ENCODE results near the gene RXFP2.

The RXFP2 gene

DNA sequence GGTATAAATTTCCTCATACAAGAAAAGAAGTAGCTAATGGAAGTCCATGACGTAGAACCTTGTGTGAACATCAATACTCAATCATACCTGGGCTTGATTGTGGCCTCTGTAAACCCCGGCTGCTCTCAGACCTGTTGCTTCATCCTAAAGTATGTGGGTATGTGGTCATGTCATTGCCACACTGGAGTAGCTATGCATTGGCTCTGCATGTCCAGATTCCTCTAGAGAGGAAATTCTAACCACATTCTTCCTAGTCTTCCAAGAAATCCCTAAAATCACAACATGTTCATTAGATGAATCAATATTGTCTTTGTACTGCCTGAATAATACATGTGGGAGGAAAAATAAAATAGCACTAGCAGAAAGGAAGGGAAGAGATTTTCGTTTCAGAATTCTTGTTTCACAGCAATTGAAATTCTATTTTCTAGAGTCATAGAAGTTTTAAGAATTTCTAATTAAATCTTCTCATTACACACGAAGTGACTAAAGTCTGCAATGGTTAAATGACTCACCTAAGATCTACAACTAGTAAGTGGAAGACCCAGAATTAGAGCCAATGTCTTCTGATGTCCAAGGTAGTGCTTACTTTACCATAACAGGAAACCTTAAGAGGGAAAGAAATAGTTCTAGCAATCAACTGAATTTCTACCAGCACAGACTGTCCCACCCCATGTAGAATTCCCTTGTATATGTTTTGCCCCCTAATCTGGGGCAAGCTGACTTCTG, 28.0 kb downstream of the RXFP2 start:
- no peak for DNase-seq (ENCODE audit: low read depth in 1 of 2, low spot score in 1 of 2)

DNA sequence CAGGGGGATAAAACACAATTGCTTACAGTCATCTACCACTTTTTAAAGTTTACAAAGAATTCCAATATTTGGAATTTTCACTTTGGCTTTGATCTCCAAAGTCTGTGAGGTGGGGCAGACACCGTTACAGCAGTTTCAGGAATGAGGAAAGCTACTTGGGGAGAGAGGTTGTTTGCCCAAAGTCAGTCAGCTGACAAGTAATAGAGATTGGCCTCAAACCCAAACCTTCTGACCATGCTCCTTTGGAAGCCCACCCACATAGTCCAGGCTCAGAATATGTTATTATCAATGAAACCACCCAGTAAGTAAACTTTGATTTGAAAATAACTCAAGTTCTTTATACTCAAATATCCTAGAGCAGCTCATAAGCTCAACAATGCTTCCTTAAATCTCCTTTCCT, 29.0 kb downstream of the RXFP2 start:
- no peak for DNase-seq (ENCODE audit: low read depth in 1 of 2, low spot score in 1 of 2)

GRCh38 chr13:31769575-31769974, 30.2 kb downstream of the RXFP2 start:
- no peak for DNase-seq (ENCODE audit: low read depth in 1 of 2, low spot score in 1 of 2)

DNA sequence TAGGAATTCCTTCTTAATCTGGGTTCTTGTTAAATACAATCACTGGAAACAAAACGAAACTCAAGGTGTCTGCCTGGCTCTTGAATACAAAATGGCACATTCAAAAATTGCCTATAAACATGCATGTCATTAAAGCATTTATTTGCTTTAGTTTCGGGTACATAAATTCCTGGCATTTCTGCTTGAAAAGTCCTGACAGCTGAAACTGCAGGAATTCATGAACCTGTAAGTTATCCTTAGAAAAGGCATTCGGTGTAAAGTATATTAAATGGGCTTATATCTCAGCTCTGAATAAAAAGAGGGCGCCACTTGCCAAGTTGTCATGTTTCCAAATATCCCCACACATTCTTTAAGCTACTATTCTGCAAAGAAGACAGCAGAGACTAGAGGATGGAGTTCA, 32.9 kb downstream of the RXFP2 start:
- no peak for DNase-seq (ENCODE audit: low read depth in 1 of 2, low spot score in 1 of 2)

DNA sequence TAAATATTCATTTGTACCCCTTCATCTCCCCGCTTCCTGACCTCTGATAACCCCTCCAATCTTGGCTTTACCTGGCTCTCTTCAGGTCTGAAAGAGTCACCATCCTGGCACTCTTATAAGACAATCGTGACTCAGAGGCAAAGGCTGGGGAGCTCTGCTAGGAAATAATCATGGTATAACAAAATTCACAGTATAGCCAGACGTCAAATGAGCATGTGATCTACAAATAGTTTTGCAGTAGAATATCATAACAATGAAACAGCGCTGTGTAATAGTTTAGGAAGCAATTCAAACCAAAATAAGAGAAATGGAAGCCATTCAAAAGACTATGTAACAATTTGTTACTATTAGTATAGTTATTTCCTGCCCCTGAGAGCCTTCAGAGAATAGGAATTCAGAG, 34.2 kb downstream of the RXFP2 start:
- no peak for DNase-seq (ENCODE audit: low read depth in 1 of 2, low spot score in 1 of 2)

DNA sequence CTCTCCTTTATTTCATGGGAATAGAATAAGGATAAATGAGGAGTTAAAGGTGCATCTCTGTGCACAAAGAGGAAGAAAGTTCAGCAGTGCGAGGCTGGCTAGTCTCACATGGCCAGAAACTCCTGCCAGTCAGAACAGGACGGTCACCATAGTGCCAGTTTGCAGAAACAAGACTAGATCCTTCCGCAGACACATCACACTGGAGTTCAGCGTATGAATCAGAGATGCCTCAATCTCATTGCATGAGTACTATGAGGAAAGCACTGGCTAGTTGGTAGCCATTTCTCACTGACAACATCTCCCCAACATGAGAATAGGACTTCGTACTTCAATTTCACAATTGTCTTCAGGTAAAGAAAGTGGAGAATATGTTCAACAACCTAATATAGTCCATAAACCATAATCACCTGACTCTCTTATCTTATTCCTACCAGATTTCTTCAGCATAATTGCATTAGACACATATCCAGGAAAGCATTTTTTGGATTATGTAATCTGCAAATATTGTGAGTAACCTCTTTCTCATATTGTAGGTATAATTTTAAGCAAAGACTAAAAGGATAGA, 34.9 kb downstream of the RXFP2 start:
- DNase-seq (ENCODE audit: low read depth in 1 of 2, low spot score in 1 of 2): no peak

- no peak for DNase-seq (ENCODE audit: low read depth in 1 of 2, low spot score in 1 of 2)
These were observed 35.8 kb downstream of the RXFP2 start for GRCh38 chr13:31775148-31775547.

DNA sequence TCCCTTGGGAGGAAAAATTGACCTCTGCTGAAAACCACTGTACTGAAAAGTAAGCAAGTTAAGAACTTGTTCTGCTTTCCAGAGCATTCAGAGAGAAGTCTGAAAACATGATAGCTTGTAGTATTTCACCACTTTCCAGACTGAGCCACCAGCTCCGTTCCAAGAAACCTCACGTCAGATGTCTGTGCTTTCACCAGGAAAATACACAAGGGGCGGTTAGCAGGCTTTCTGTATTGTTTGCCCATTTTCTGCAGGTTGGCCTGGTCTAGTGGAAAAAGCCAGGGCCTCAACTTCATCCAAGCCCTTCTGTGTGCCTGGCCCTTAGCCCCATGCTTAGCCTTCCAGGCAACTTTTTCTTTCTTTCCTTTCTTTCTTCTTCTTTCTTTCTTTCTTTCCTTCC, 36.4 kb downstream of the RXFP2 start:
- no peak for DNase-seq (ENCODE audit: low read depth in 1 of 2, low spot score in 1 of 2)

GRCh38 chr13:31781064-31781463, 41.7 kb downstream of the RXFP2 start:
- no peak for DNase-seq (ENCODE audit: low read depth in 1 of 2, low spot score in 1 of 2)

GRCh38 chr13:31786011-31786410, 46.7 kb downstream of the RXFP2 start:
- no peak for DNase-seq (ENCODE audit: low read depth in 1 of 2, low spot score in 1 of 2)

- DNase-seq (ENCODE audit: low read depth in 1 of 2, low spot score in 1 of 2): no peak
These were observed 51.7 kb downstream of the RXFP2 start for GRCh38 chr13:31790992-31791391.

DNA sequence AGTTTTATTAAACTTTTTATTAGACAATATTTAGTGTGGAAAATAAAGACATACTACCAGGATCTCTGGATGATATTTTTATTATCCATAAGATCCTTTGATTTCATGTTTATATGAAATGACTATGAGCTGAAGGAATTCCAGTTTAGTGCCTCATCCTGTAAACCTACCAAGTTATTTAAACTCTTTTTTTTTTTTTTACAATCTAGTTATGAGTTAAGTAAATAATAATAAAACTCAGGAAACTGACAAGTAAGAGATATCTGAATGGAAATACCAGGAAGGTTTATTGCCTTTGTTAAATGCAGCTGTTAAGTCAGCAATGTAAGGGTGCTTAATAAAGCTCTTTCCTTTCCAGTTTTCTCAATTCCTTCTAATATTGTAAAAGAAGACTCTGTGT, 53.9 kb downstream of the RXFP2 start:
- DNase-seq (ENCODE audit: low read depth in 1 of 2, low spot score in 1 of 2): no peak

- DNase-seq (ENCODE audit: low read depth in 1 of 2, low spot score in 1 of 2): no peak
These were observed 55.1 kb downstream of the RXFP2 start for GRCh38 chr13:31794452-31794851.

GRCh38 chr13:31797154-31797775, 57.9 kb downstream of the RXFP2 start:
- DNase-seq (ENCODE audit: low read depth in 1 of 2, low spot score in 1 of 2): no peak

- DNase-seq (ENCODE audit: low read depth in 1 of 2, low spot score in 1 of 2): no peak
These were observed 58.9 kb downstream of the RXFP2 start for GRCh38 chr13:31798189-31798588.

DNA sequence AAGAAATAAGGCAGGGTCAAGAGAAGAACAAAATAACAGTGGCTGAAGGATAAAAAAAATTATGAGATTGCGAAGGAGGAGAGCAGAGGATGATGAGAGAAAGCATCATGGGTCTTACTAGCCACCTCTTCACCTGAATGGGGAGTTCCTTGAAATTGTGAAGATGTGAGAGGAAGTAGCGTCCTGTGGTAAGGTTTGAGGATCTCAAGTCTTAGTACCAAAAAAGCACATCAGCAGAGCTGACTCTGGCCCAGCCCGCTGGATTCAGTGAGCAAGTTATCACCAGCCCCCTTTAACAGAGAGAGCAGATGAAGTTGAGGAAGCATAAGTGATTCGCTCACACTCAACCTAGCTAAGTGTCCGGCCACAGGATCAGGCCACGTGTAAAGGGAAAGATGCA, 61.8 kb downstream of the RXFP2 start:
- no peak for DNase-seq (ENCODE audit: low read depth in 1 of 2, low spot score in 1 of 2)

DNA sequence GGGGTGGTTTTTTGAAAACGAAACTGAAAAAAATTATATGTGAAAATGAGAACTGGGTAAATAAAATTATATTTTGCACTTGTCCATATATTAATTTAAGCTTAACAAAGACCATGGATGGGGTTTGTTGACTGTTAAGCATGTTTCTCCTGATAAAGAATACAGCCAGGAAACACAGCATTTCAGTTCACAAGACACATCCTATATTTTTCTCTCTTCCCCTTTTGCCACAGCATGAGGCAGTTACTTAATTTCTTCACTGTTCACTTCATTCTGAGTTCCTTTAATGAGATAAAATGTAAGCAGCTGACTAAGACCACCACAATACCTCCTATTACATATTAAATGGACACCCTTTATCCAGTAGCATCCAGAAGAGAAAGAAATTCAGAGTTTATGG, 64.0 kb downstream of the RXFP2 start:
- no peak for DNase-seq (ENCODE audit: low read depth in 1 of 2, low spot score in 1 of 2)

GRCh38 chr13:31805841-31806240, 66.5 kb downstream of the RXFP2 start:
- DNase-seq (ENCODE audit: low read depth in 1 of 2, low spot score in 1 of 2): no peak

DNA sequence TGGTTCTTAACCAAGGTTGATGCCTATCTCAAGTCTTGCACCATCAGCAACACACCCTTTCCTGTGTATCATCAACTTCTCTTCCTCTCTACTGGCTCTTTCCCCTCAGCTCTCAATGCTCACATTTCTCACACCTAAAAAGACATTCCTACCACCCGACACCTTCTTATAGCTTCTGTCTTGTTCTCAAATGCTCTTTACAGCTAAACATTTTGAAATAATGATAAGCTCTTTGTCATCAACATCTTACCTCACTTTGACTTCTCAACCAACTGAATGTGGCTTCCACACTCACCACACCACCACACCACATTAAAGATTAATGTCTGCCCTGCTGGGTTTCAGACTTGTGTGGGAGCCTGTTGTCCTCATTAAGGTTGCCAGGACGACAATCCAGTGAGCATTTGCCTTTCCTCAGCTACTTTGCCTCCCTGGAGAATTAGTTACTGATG, 67.8 kb downstream of the RXFP2 start:
- no peak for DNase-seq (ENCODE audit: low read depth in 1 of 2, low spot score in 1 of 2)

DNA sequence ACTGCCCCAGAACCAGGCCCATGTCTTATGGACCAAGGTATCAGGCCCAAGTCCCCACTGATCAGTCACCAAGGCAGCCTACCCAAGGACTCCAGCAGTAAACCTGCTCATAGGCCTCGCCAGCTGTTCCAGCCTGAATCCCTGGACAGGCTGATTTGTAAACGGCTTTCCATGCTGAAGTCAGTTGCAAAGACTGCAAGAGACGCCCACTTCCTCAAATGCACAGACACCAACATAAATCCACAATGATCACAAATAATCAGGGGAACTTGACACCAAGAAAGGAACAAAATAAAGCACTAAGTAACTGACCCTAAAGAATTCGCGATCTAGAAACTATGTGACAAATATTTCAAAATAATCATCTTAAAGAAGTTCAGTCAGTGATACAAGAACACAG, 75.2 kb downstream of the RXFP2 start:
- no peak for DNase-seq (ENCODE audit: low read depth in 1 of 2, low spot score in 1 of 2)

GRCh38 chr13:31815361-31816144, 76.2 kb downstream of the RXFP2 start:
- DNase-seq (ENCODE audit: low read depth in 1 of 2, low spot score in 1 of 2): no peak

DNA sequence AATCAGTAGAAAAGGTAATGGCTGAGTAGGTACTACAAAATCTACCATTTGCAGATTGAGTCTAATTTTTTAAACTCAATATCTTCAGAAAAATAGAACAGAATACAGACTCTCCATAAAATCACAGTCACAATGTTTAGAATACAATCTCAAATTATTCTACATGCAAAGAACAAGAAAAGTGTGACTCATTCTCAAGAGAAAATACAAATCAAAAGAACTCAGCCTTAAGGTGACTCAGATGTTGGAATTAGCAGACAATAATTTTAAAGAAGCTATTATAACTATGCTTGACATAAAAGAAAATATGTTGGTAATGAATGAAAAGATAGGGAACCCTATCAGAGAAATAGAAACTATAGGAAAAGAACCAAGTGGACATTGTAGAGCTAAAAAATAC, 78.9 kb downstream of the RXFP2 start:
- DNase-seq (ENCODE audit: low read depth in 1 of 2, low spot score in 1 of 2): no peak
